Stimulated activated CD8-positive, alpha-beta memory T cell treated with anti-CD3 and anti-CD28 coated beads, Interleukin-2, amount 100 ng/mL, for 48 hours (primary cell): Measurements from ENCODE around the gene B3GAT1.
"Not testable (repeated sequence)": the region's sequence is repeated elsewhere in the genome, so short reads cannot be mapped to it uniquely, and the experiment has no call there.

Source experiments
- DNase-seq, 2 donors: peaks; one replicate each; pipeline ENCODE4 v3.0.0-alpha.2; 2020; ENCODE audit warnings: low read depth in 2 of 2

B3GAT1 gene

GRCh38 chr11:134355136-134355535 is 56.9 kb downstream of the B3GAT1 start:
- DNase-seq = no peak

GRCh38 chr11:134352111-134352510 is 59.9 kb downstream of the B3GAT1 start:
- DNase-seq = no peak

GRCh38 chr11:134350381-134350780 is 61.7 kb downstream of the B3GAT1 start:
- DNase-seq = no peak

- DNase-seq = no peak
Observed at GRCh38 chr11:134349802-134350355, 62.2 kb downstream of the B3GAT1 start.

- no peak for DNase-seq
Observed at GRCh38 chr11:134349109-134349801, 62.8 kb downstream of the B3GAT1 start.

GRCh38 chr11:134347441-134347840 is 64.6 kb downstream of the B3GAT1 start:
- no peak for DNase-seq

- no peak for DNase-seq
Observed at GRCh38 chr11:134346976-134347350, 65.1 kb downstream of the B3GAT1 start.

GRCh38 chr11:134346101-134346975 is 65.7 kb downstream of the B3GAT1 start:
- DNase-seq = no peak

GRCh38 chr11:134345237-134345550 is 66.8 kb downstream of the B3GAT1 start:
- no peak for DNase-seq

GRCh38 chr11:134344497-134345236 is 67.4 kb downstream of the B3GAT1 start:
- DNase-seq = not testable (repeated sequence)

GRCh38 chr11:134343646-134344045 is 68.4 kb downstream of the B3GAT1 start:
- no peak for DNase-seq

- no peak for DNase-seq
Observed at GRCh38 chr11:134342572-134343340, 69.3 kb downstream of the B3GAT1 start.

GRCh38 chr11:134341805-134342571 is 70.1 kb downstream of the B3GAT1 start:
- DNase-seq = no peak

- DNase-seq = no peak
Observed at GRCh38 chr11:134340354-134340964, 71.6 kb downstream of the B3GAT1 start.

GRCh38 chr11:134339756-134340155 is 72.3 kb downstream of the B3GAT1 start:
- DNase-seq = no peak

- no peak for DNase-seq
Observed at GRCh38 chr11:134338654-134339053, 73.4 kb downstream of the B3GAT1 start.

- DNase-seq = no peak
Observed at GRCh38 chr11:134338068-134338467, 74.0 kb downstream of the B3GAT1 start.

GRCh38 chr11:134337051-134337450 is 75.0 kb downstream of the B3GAT1 start:
- DNase-seq = no peak

GRCh38 chr11:134334796-134335571 is 77.1 kb downstream of the B3GAT1 start:
- DNase-seq = no peak
